Progenitor cell of endocrine pancreas (in vitro differentiated cells): Measurements from ENCODE around the gene MTMR12. TPM values are rescaled to one million over a fixed set of nuclear protein-coding genes. Genes with fewer than 3 reads are reported as not detected.
"Not testable (repeated sequence)": the region's sequence is repeated elsewhere in the genome, so short reads cannot be mapped to it uniquely, and the experiment has no call there.

Experiments used
- DNase-seq: peaks from one replicate; pipeline ENCODE4 v3.0.0; 2021; ENCODE audit warnings: low spot score; ENCODE audit not compliant: unreplicated experiment
- H3K27ac Mint-ChIP-seq: 2 replicates; pipeline ENCODE4 v1.8.0; 2021; ENCODE audit warnings: mild to moderate bottlenecking, moderate library complexity, mixed read lengths
- H3K27me3 Mint-ChIP-seq: 2 replicates; pipeline ENCODE4 v1.8.0; 2021; ENCODE audit warnings: mixed read lengths
- H3K36me3 Mint-ChIP-seq: 2 replicates; pipeline ENCODE4 v1.8.0; 2022; ENCODE audit warnings: mixed read lengths; ENCODE audit not compliant: insufficient read depth
- H3K4me1 Mint-ChIP-seq: 2 replicates; pipeline ENCODE4 v1.8.0; 2021; ENCODE audit warnings: low read depth, mixed read lengths
- H3K4me3 Mint-ChIP-seq: 2 replicates; pipeline ENCODE4 v1.8.0; 2021; ENCODE audit warnings: low read depth, mild to moderate bottlenecking, moderate library complexity, mixed read lengths
- H3K9me3 Mint-ChIP-seq: 2 replicates; pipeline ENCODE4 v1.8.0; 2021; ENCODE audit warnings: low read depth, mixed read lengths
- CTCF ChIP-seq: fragments of 200-600 bp; sonication (generic); IDR thresholded peaks from one replicate; pipeline ENCODE4 v1.5.0; 2021; ENCODE audit warnings: antibody characterized with exemption, mild to moderate bottlenecking; ENCODE audit not compliant: unreplicated experiment
- total RNA-seq: library from RNA; stranded (reverse); gene quantifications from 2 replicates; pipeline ENCODE4 v1.2.1, GENCODE V29; 2021

The MTMR12 gene
- total RNA-seq, 1 donor from 2014 or later: 30.6 TPM

- no peak for DNase-seq
- Mint-ChIP-seq H3K27ac (no peak overlapping the region), H3K36me3 (peaks cover 4% of the 10 kb centered on the region), H3K27me3 (no peaks in the 10 kb centered on the region), H3K4me1 (peaks cover 4% of the 10 kb centered on the region), H3K4me3 (no peak overlapping the region), H3K9me3 (peaks cover 6% of the 10 kb centered on the region)
- no peak for TF ChIP-seq CTCF
Observed at GRCh38 chr5:32325062-32325461, 12.3 kb upstream of the MTMR12 start.

GRCh38 chr5:32323741-32324140 lies 11.0 kb upstream of the MTMR12 start:
- H3K4me3 Mint-ChIP-seq: no peak overlapping the region
- H3K9me3 Mint-ChIP-seq: peaks cover 6% of the 10 kb centered on the region
- DNase-seq: no peak
- no peak overlapping the region for H3K27ac Mint-ChIP-seq
- no peaks in the 10 kb centered on the region for H3K27me3 Mint-ChIP-seq
- no peak for TF ChIP-seq CTCF
- peaks cover 4% of the 10 kb centered on the region for H3K36me3 Mint-ChIP-seq
- peaks cover 4% of the 10 kb centered on the region for H3K4me1 Mint-ChIP-seq

- peaks cover 4% of the 10 kb centered on the region for H3K36me3 Mint-ChIP-seq
- no peak overlapping the region for H3K27ac Mint-ChIP-seq
- no peak overlapping the region for H3K4me3 Mint-ChIP-seq
- H3K9me3 Mint-ChIP-seq: peaks cover 6% of the 10 kb centered on the region
- TF ChIP-seq CTCF: no peak
- no peak for DNase-seq
- no peaks in the 10 kb centered on the region for H3K27me3 Mint-ChIP-seq
- H3K4me1 Mint-ChIP-seq: peaks cover 7% of the 10 kb centered on the region
Observed at GRCh38 chr5:32322882-32323281, 10.1 kb upstream of the MTMR12 start.

GRCh38 chr5:32321787-32322186 lies 9.0 kb upstream of the MTMR12 start:
- not testable (repeated sequence) for DNase-seq, H3K4me1 Mint-ChIP-seq, H3K36me3 Mint-ChIP-seq, H3K4me3 Mint-ChIP-seq, H3K27ac Mint-ChIP-seq, H3K27me3 Mint-ChIP-seq, H3K9me3 Mint-ChIP-seq

- H3K9me3 Mint-ChIP-seq: peaks cover 6% of the 10 kb centered on the region
- no peak overlapping the region for H3K27ac Mint-ChIP-seq
- H3K4me1 Mint-ChIP-seq: peaks cover 4% of the 10 kb centered on the region
- DNase-seq: no peak
- no peaks in the 10 kb centered on the region for H3K27me3 Mint-ChIP-seq
- TF ChIP-seq CTCF: no peak
- H3K4me3 Mint-ChIP-seq: no peak overlapping the region
- H3K36me3 Mint-ChIP-seq: peaks cover 4% of the 10 kb centered on the region
Observed at GRCh38 chr5:32320576-32320975, 7.8 kb upstream of the MTMR12 start.

- peaks cover 4% of the 10 kb centered on the region for H3K36me3 Mint-ChIP-seq
- no peak for TF ChIP-seq CTCF
- H3K27ac Mint-ChIP-seq: no peak overlapping the region
- peaks cover 7% of the 10 kb centered on the region for H3K4me1 Mint-ChIP-seq
- H3K27me3 Mint-ChIP-seq: no peaks in the 10 kb centered on the region
- H3K4me3 Mint-ChIP-seq: no peak overlapping the region
- no peak for DNase-seq
- H3K9me3 Mint-ChIP-seq: peaks cover 6% of the 10 kb centered on the region
Observed at GRCh38 chr5:32319926-32320543, 7.3 kb upstream of the MTMR12 start.
